Neural progenitor cell (in vitro differentiated cells): ENCODE data around the gene CCL3. TPM values are rescaled to one million over a fixed set of nuclear protein-coding genes. Genes with fewer than 3 reads are reported as not detected.

Source experiments
- DNase-seq: peaks from one replicate; pipeline ENCODE4 v3.0.0-alpha.2; 2016; ENCODE audit warnings: low spot score
- H2AFZ ChIP-seq: fragments of 200-600 bp; sonication (generic); replicated peaks from 2 replicates; pipeline ENCODE4 v1.6.1; 2016; ENCODE audit warnings: antibody characterized with exemption
- H3F3A ChIP-seq: fragments of 200-600 bp; sonication (generic); 2 replicates; pipeline ENCODE4 v1.6.1; 2016; ENCODE audit warnings: antibody characterized with exemption, low read depth
- H3K27ac ChIP-seq: fragments of 200-600 bp; sonication (generic); 2 replicates; pipeline ENCODE4 v1.5.1; 2016; ENCODE audit warnings: mild to moderate bottlenecking
- H3K27me3 ChIP-seq: fragments of 200-600 bp; sonication (generic); 2 replicates; pipeline ENCODE4 v1.6.1; 2016; ENCODE audit warnings: mild to moderate bottlenecking, moderate library complexity
- H3K36me3 ChIP-seq: fragments of 200-600 bp; sonication (generic); 2 replicates; pipeline ENCODE4 v1.5.1; 2016
- H3K4me1 ChIP-seq: fragments of 200-600 bp; sonication (generic); 2 replicates; pipeline ENCODE4 v1.6.1; 2016; ENCODE audit warnings: mixed run types
- H3K4me2 ChIP-seq: fragments of 200-600 bp; sonication (generic); 2 replicates; pipeline ENCODE4 v1.6.1; 2016
- H3K4me3 ChIP-seq: fragments of 200-600 bp; sonication (generic); 2 replicates; pipeline ENCODE4 v1.5.1; 2016
- H3K79me2 ChIP-seq: fragments of 200-600 bp; sonication (generic); 2 replicates; pipeline ENCODE4 v1.6.1; 2016; ENCODE audit warnings: low read depth
- H3K9ac ChIP-seq: fragments of 200-600 bp; sonication (generic); 2 replicates; pipeline ENCODE4 v1.6.1; 2016
- H3K9me3 ChIP-seq: fragments of 200-600 bp; sonication (generic); 2 replicates; pipeline ENCODE4 v1.5.1; 2016; ENCODE audit warnings: low read depth
- H4K20me1 ChIP-seq: fragments of 200-600 bp; sonication (generic); 2 replicates; pipeline ENCODE4 v1.6.1; 2016; ENCODE audit warnings: low read depth
- H3K27ac Mint-ChIP-seq: 3 replicates; pipeline ENCODE4 v1.8.0; 2021; ENCODE audit warnings: mixed read lengths
- H3K27me3 Mint-ChIP-seq: 2 replicates; pipeline ENCODE4 v1.8.0; 2022; ENCODE audit warnings: low read depth, mild to moderate bottlenecking, inconsistent platforms, moderate library complexity, mixed read lengths; ENCODE audit not compliant: insufficient read depth
- H3K36me3 Mint-ChIP-seq: 3 replicates; pipeline ENCODE4 v1.8.0; 2021; ENCODE audit warnings: mixed read lengths
- H3K4me1 Mint-ChIP-seq: 3 replicates; pipeline ENCODE4 v1.8.0; 2021; ENCODE audit warnings: mixed read lengths
- H3K4me3 Mint-ChIP-seq: 3 replicates; pipeline ENCODE4 v1.8.0; 2021; ENCODE audit warnings: mild to moderate bottlenecking, moderate library complexity, mixed read lengths
- H3K9me3 Mint-ChIP-seq: 3 replicates; pipeline ENCODE4 v1.8.0; 2020; ENCODE audit warnings: mixed read lengths
- CTCF ChIP-seq: fragments of 200-600 bp; sonication (generic); IDR thresholded peaks from 2 replicates; pipeline ENCODE4 v1.5.1; 2017; ENCODE audit warnings: antibody characterized with exemption, mild to moderate bottlenecking
- EZH2 ChIP-seq: fragments of 200-600 bp; sonication (generic); IDR thresholded peaks from 2 replicates; pipeline ENCODE4 v1.6.1; 2017; ENCODE audit warnings: antibody characterized with exemption, mild to moderate bottlenecking, moderate library complexity
- EZH2phosphoT487 ChIP-seq: fragments of 200-600 bp; sonication (generic); IDR thresholded peaks from 2 replicates; pipeline ENCODE4 v1.6.1; 2017; ENCODE audit warnings: antibody characterized with exemption
- total RNA-seq: library from RNA; depleted of rRNA; stranded (reverse); fragments of >200 nt; gene quantifications from 2 replicates; pipeline ENCODE4 v1.2.3, GENCODE V29; 2015; ENCODE audit warnings: low replicate concordance

Gene CCL3
- not detected in 2 replicates for total RNA-seq

- Mint-ChIP-seq H3K9me3 (no peaks in the 10 kb centered on the region), H3K36me3 (no peaks in the 10 kb centered on the region), H3K27ac (no peak within 1 kb of the TSS), H3K27me3 (peaks cover 3% of the 10 kb centered on the region), H3K4me3 (no peak within 1 kb of the TSS), H3K4me1 (peaks cover 4% of the 10 kb centered on the region)
- Histone ChIP-seq H3F3A (no peaks in the 10 kb centered on the region), H3K79me2 (no peaks in the 10 kb centered on the region), H3K4me1 (no peaks in the 10 kb centered on the region), H3K27me3 (no peaks in the 10 kb centered on the region), H3K4me2 (no peak within 1 kb of the TSS), H3K27ac (no peak within 1 kb of the TSS), H2AFZ (no peak within 1 kb of the TSS), H3K9me3 (no peaks in the 10 kb centered on the region), H3K4me3 (no peak within 1 kb of the TSS), H4K20me1 (no peaks in the 10 kb centered on the region), H3K36me3 (no peaks in the 10 kb centered on the region), H3K9ac (no peak within 1 kb of the TSS)
- DNase-seq: no peak
- no peak for TF ChIP-seq EZH2
- TF ChIP-seq EZH2phosphoT487: no peak
- TF ChIP-seq CTCF: no peak
Observed at GRCh38 chr17:36089888-36090836, at the start of gene CCL3. Gene CCL3 (minus strand): TSS chr17:36090143. CDS start chr17:36090058, 85 bp downstream.

- Histone ChIP-seq H3K27me3 (peaks cover 5% of the 10 kb centered on the region), H3K4me3 (no peak overlapping the region), H3K9me3 (no peaks in the 10 kb centered on the region), H2AFZ (no peak overlapping the region), H3K79me2 (no peaks in the 10 kb centered on the region), H3K4me1 (peaks cover 5% of the 10 kb centered on the region), H3K27ac (no peak overlapping the region), H3F3A (no peaks in the 10 kb centered on the region), H3K4me2 (no peak overlapping the region), H3K36me3 (no peaks in the 10 kb centered on the region), H3K9ac (no peak overlapping the region), H4K20me1 (no peaks in the 10 kb centered on the region)
- Mint-ChIP-seq H3K27ac (no peak overlapping the region), H3K4me3 (no peak overlapping the region), H3K9me3 (no peaks in the 10 kb centered on the region), H3K4me1 (peaks cover 4% of the 10 kb centered on the region), H3K36me3 (no peaks in the 10 kb centered on the region), H3K27me3 (peaks cover 6% of the 10 kb centered on the region)
- no peak for DNase-seq
- TF ChIP-seq EZH2phosphoT487: no peak
- TF ChIP-seq CTCF: no peak
- TF ChIP-seq EZH2: no peak
Observed at GRCh38 chr17:36136439-36136838, 46.5 kb upstream of the CCL3 start.

- Histone ChIP-seq H2AFZ (no peak overlapping the region), H3K4me2 (no peak overlapping the region), H4K20me1 (no peaks in the 10 kb centered on the region), H3K9me3 (no peaks in the 10 kb centered on the region), H3K27me3 (peaks cover 2% of the 10 kb centered on the region), H3K79me2 (no peaks in the 10 kb centered on the region), H3F3A (no peaks in the 10 kb centered on the region), H3K9ac (no peak overlapping the region), H3K27ac (no peak overlapping the region), H3K4me1 (peaks cover 5% of the 10 kb centered on the region), H3K36me3 (no peaks in the 10 kb centered on the region), H3K4me3 (no peak overlapping the region)
- Mint-ChIP-seq H3K9me3 (no peaks in the 10 kb centered on the region), H3K27ac (no peak overlapping the region), H3K36me3 (no peaks in the 10 kb centered on the region), H3K4me3 (no peak overlapping the region), H3K27me3 (peaks cover 6% of the 10 kb centered on the region), H3K4me1 (peaks cover 4% of the 10 kb centered on the region)
- no peak for DNase-seq
- no peak for TF ChIP-seq EZH2phosphoT487
- no peak for TF ChIP-seq EZH2
- no peak for TF ChIP-seq CTCF
Observed at GRCh38 chr17:36136036-36136435, 46.1 kb upstream of the CCL3 start.
